ENCODE data around the gene TBC1D14. TPM values are rescaled to one million over a fixed set of nuclear protein-coding genes. Genes with fewer than 3 reads are reported as not detected.

Gene TBC1D14
- total and polyA plus RNA-seq, 2 of the 4 experiments (the other 2 are of a cell fraction) = 31.7 to 40.7 TPM

GRCh38 chr4:7045961-7046921 is 136.6 kb downstream of the TBC1D14 start:
- ChIA-PET POLR2A (ENCODE audit: unreplicated experiment) (no interaction called here), CTCF (interaction anchor here (0.6 kb wide), 1 partner anchor 9 kb away, joined by 7 read pairs; no protein-coding TSS in a partner anchor)
- DNase-seq = no peak
- Histone ChIP-seq H2BK5ac (ENCODE audit: low read depth, low read length, poor library complexity, severe bottlenecking) (no peak overlapping the region), H2AK5ac (ENCODE audit: low read depth, low read length) (no peak overlapping the region), H4K20me1 (ENCODE audit: insufficient read depth, low read length) (peaks cover 73% of the 10 kb centered on the region), H3K18ac (ENCODE audit: low read depth, low read length) (no peak overlapping the region), H4K5ac (ENCODE audit: low read depth, low read length) (no peak overlapping the region), H2BK120ac (ENCODE audit: low read depth, low read length) (no peak overlapping the region), H3K79me1 (ENCODE audit: low read depth in 1 of 2, low read length in 2 of 2) (peaks cover 18 to 79% of the 10 kb centered on the region in 2 experiments; a peak in 3 of 4 replicates), H2AK9ac (replicated peaks; ENCODE audit: low read depth, low read length, poor library complexity) (no peak overlapping the region), H3K4me1 (ENCODE audit: control insufficient read depth, insufficient read depth, low read length) (peaks cover 19% of the 10 kb centered on the region), H4K8ac (ENCODE audit: low read depth in 2 of 2, low read length in 2 of 2) (no peak overlapping the region), H4K91ac (ENCODE audit: insufficient read depth, low read depth, low read length) (no peak overlapping the region), H2BK20ac (ENCODE audit: low read depth, low read length) (no peak overlapping the region), H3K56ac (ENCODE audit: extremely low read depth, insufficient read depth, low read length) (no peak overlapping the region), H3K9me1 (ENCODE audit: insufficient read depth, low read length) (peaks cover 24% of the 10 kb centered on the region), H3K27me3 (ENCODE audit: control insufficient read depth, insufficient read depth, low read length) (no peaks in the 10 kb centered on the region), H3K4me3 (ENCODE audit: insufficient read depth, low read depth, low read length) (no peak overlapping the region), H3K23ac (ENCODE audit: low read depth, low read length) (no peak overlapping the region), H3K4me2 (ENCODE audit: low read depth, low read length) (no peak overlapping the region), H3K36me3 (ENCODE audit: control insufficient read depth, insufficient read depth, low read length) (peaks cover 2% of the 10 kb centered on the region; the same call in 1 of the 2 replicates), H2BK15ac (ENCODE audit: low read depth, low read length) (no peak overlapping the region), H2AFZ (replicated peaks; ENCODE audit: low read length, poor library complexity) (no peak overlapping the region), H3K9ac (ENCODE audit: low read depth, low read length) (no peak overlapping the region), H3K4ac (ENCODE audit: low read depth, low read length) (no peak overlapping the region), H3K14ac (replicated peaks; ENCODE audit: low read depth, low read length) (no peak overlapping the region), H3K27ac (ENCODE audit: insufficient read depth, low read length) (no peak overlapping the region), H3K9me3 (ENCODE audit: control insufficient read depth, insufficient read depth, low read length) (no peaks in the 10 kb centered on the region)
- dilution Hi-C loops (cut with HindIII; ENCODE audit: low sequenced_read_pairs, unreplicated experiment) (no loop called here), intact Hi-C loops (cut with micrococcal nuclease) (no loop called here), in situ Hi-C loops (cut with MboI; ENCODE audit: low sequenced_read_pairs) (no loop called here)
- no peak for ATAC-seq (ENCODE audit: low read depth)
- 92% methylated on average over 20 of the region's 23 CpGs; no CpG with 5 or more reads in 1 of the 2 experiments for WGBS, 2 experiments (ENCODE audit: extremely low coverage in 2 of 2, insufficient read length in 1 of 2)
- BruUV-seq (replicated peaks) = no TSS peak
- no peak for TF ChIP-seq CTCF (conservative IDR thresholded peaks at IDR 0.05; ENCODE audit: low read depth, low read length)
- no peak for TF ChIP-seq BHLHE40 (IDR thresholded peaks at IDR 0.05; ENCODE audit: low read depth, low read length)
- TF ChIP-seq, protein P1, sequence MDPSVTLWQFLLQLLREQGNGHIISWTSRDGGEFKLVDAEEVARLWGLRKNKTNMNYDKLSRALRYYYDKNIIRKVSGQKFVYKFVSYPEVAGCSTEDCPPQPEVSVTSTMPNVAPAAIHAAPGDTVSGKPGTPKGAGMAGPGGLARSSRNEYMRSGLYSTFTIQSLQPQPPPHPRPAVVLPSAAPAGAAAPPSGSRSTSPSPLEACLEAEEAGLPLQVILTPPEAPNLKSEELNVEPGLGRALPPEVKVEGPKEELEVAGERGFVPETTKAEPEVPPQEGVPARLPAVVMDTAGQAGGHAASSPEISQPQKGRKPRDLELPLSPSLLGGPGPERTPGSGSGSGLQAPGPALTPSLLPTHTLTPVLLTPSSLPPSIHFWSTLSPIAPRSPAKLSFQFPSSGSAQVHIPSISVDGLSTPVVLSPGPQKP (IDR thresholded peaks at IDR 0.05; ENCODE audit: borderline replicate concordance, low read depth, low read length) = no peak
- TF ChIP-seq RCOR1 (IDR thresholded peaks at IDR 0.05; ENCODE audit: insufficient replicate concordance, low read length) = no peak
- TF ChIP-seq CEBPB (IDR thresholded peaks at IDR 0.05; ENCODE audit: low read depth, low read length) = no peak
- no peak for TF ChIP-seq POLR2A (IDR thresholded peaks at IDR 0.05; ENCODE audit: low read depth, low read length)
- no peak for TF ChIP-seq RFX5 (IDR thresholded peaks at IDR 0.05; ENCODE audit: low read depth, low read length)
- no peak for TF ChIP-seq USF2 (IDR thresholded peaks at IDR 0.05; ENCODE audit: low read depth, low read length)
- TF ChIP-seq CHD1 (IDR thresholded peaks at IDR 0.05; ENCODE audit: low read depth, low read length) = no peak
- no peak for TF ChIP-seq FOS (IDR thresholded peaks at IDR 0.05; ENCODE audit: low read depth, low read length)
- no peak for TF ChIP-seq NFE2L2 (IDR thresholded peaks at IDR 0.05; ENCODE audit: low read depth, low read length)
- TF ChIP-seq MAZ (IDR thresholded peaks at IDR 0.05; ENCODE audit: borderline replicate concordance, low read depth, low read length) = no peak
- TF ChIP-seq MAFK (IDR thresholded peaks at IDR 0.05; ENCODE audit: low read depth, low read length) = no peak
- no peak for TF ChIP-seq MXI1 (IDR thresholded peaks at IDR 0.05; ENCODE audit: borderline replicate concordance, low read depth, low read length)
